ENCODE results near the gene DPM1.

DNA sequence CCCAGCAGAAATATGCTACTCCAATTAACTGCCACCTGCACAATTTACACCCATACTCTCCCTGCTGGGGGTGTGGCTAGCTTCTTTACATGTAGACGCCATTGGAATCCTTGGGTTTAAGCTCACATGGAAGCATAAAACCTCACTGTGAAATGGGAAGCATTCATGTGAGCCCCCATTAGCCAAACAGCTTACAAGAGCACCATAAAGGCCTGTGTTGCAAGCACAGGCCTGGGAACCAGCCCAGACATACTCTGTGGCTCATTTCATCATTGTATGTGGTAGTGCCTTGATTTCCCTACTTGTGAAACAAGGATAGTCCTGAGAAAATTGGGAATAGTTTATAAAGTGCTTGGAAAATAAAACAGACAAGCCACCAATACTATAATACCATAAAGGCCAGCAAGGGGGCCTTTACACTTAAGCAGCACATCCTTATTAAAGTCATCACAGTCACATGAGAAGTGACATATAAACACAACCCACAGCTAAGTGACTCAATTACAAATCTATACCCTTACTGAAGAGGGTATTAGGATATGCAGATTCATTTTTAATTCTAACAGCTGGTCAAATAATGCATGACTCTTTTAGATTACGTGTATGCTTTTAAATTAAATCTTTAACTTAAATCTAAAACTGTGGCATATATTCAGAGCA, 33.9 kb downstream of the DPM1 start:
- no peak for TF ChIP-seq POLR2A (IDR thresholded peaks at IDR 0.05; ENCODE audit: low read depth, low read length)
- no peak for TF ChIP-seq POLR2AphosphoS5 (IDR thresholded peaks at IDR 0.05; ENCODE audit: low read depth, low read length)
- no peak for TF ChIP-seq TAF1 (IDR thresholded peaks at IDR 0.05; ENCODE audit: borderline replicate concordance, low read depth, low read length)
